SK-N-SH (cell line): ENCODE measurements around the gene GPR68.

Experiments
- CTCF ChIP-seq: fragments of 200-600 bp; sonication (generic); IDR thresholded peaks from 2 replicates; pipeline ENCODE4 v1.6.1; 2017; ENCODE audit warnings: antibody characterized with exemption, mild to moderate bottlenecking, moderate library complexity
- FOXM1 ChIP-seq: IDR thresholded peaks from 2 replicates; pipeline ENCODE4 v1.4.0; 2012; ENCODE audit warnings: low read depth, mild to moderate bottlenecking
- JUND ChIP-seq: IDR thresholded peaks from 2 replicates; pipeline ENCODE4 v1.4.0; 2012
- MXI1 ChIP-seq: IDR thresholded peaks from 2 replicates; pipeline ENCODE4 v1.6.1; 2012; ENCODE audit warnings: mild to moderate bottlenecking, low read depth, low read length, improper control_type of control experiment
- NFIC ChIP-seq: IDR thresholded peaks from 2 replicates; pipeline ENCODE4 v1.4.0; 2012; ENCODE audit warnings: borderline replicate concordance
- RAD21 ChIP-seq: IDR thresholded peaks from 2 replicates; pipeline ENCODE4 v1.6.1; 2012; ENCODE audit warnings: mild to moderate bottlenecking, low read length
- SMC3 ChIP-seq: IDR thresholded peaks from 2 replicates; pipeline ENCODE4 v1.6.1; 2012; ENCODE audit warnings: low read depth, low read length, improper control_type of control experiment
- YY1 ChIP-seq: IDR thresholded peaks from 2 replicates; pipeline ENCODE4 v1.4.0; 2012; ENCODE audit warnings: low read depth, mild to moderate bottlenecking

GRCh38 chr14:91185721-91186120, 58.8 kb downstream of the GPR68 start:
- no peak for TF ChIP-seq MXI1
- TF ChIP-seq YY1: no peak
- TF ChIP-seq JUND: no peak
- TF ChIP-seq FOXM1: no peak
- TF ChIP-seq SMC3: no peak
- no peak for TF ChIP-seq CTCF
- TF ChIP-seq NFIC: no peak
- TF ChIP-seq RAD21: no peak; the same call in 1 of the 2 replicates
